ENCODE results near the gene SLC9B1.
"Not testable (repeated sequence)": the region's sequence is repeated elsewhere in the genome, so short reads cannot be mapped to it uniquely, and the experiment has no call there.

SLC9B1 gene

DNA sequence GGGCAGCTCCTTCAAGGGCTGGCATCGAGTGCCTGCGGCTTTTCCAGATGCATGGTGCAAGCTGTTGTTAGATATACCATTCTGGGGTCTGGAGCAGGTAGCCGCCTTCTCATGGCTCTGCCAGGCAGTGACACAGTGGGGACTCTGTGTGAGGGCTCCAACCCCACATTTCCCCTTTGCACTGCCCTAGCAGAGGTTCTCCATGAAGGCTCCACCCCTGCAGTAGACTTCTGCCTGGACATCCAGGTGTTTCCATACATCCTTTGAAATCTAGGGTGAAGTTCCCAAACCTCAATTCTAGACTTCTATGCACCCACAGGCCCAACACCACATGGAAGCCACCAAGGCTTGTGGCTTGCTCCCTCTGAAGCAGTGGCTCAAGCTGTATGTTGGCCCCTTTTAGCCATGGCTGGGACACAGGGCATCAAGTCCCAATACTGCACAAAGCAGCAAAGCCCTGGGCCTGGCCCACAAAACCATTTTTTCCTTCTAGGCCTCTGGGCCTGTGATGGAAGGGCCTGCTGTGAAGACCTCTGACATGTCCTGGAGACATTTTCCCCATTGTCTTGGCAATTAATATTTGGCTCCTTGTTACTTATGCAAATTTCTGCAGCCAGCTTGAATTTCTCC, 141.9 kb downstream of the SLC9B1 start:
- DNase-seq, result not testable (repeated sequence)

DNA sequence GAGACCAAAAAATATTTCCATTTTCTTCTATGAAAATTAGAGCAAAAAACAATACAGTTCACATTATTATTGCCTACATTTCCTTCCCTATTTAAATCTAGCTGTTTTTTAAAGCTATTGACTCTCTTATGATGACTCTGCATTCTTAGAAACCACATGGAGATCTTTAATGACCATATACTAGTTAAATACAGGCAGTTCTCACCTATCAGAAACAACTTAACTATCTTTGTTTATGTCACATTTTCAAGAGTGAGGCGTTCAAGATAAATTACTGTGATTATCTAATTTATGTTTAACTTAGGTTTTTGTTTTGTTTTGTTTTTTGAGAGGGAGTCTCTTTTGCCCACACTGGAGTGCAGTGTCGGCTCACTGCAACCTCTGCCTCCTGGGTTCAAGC, 147.7 kb downstream of the SLC9B1 start:
- DNase-seq, result no peak

DNA sequence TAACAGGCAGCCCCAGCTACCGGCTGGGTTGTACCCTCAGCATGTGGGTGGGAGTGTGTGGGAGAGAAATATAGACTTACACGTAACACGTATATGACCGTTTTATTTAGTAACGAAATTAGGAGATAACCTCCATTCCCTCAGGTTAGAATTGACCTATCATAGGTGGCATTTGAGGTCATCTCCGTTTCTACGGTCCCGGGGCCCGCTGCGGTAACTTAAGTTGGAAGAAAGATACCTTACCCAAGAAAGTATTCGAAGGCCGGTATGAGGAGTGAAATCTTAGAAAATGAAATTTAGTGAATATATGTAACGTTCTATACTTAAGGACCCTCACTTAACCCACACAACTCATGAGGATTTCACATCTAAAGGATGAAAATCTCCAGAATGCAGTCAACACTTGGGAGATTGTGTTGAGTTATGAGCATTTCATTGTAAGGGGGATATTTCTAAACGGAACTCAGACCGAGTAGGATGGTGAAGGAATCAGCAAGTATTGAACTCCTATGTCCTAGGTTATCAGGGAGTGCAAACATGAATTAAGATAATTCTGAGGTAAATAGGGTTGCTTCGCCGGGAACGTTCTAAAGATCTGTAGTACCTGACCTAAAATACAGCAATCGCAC, 149.8 kb downstream of the SLC9B1 start:
- no peak for DNase-seq

DNA sequence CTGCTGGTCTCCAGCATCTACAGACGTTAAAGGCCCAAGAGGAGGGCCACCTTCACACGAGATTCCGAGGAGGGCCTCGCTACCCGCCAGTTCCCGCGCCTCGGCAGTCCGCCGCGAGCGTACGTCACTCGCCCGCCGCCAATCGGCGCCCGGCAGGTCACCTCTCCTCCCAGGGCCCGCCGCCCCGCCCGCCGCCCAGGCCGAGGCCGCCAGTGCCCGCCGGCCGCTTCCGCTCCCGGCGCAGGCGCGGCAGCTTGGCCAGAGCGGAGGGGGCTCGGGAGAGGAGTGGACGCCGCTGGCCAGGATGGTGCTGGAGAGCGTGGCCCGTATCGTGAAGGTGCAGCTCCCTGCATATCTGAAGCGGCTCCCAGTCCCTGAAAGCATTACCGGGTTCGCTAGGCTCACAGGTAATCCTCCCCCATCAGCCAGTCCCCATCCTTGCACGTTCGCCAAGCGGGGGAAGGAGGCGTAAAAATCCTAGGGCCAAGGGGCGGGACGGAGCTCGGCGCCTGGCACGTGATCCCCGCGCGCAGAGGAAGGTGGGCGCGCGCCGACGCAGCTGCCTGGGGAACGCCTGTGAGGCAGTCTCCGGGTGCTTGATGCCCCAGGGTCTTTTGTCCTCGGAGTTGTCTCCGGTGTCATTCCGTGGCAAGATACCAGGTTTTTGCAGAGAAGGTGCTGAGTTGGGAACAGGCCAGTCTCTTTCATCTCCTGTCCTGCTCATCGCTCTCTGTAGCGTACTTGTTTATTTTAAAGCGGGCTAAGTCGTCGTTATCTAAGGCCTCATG, 150.5 kb downstream of the SLC9B1 start, which contains the start of gene CISD2:
TSS of gene CISD2 (plus strand) at position 212 of the 788 bp plus-strand sequence. CDS start at position 305, 93 bp downstream.
- peak; percentile 85 for DNase-seq

DNA sequence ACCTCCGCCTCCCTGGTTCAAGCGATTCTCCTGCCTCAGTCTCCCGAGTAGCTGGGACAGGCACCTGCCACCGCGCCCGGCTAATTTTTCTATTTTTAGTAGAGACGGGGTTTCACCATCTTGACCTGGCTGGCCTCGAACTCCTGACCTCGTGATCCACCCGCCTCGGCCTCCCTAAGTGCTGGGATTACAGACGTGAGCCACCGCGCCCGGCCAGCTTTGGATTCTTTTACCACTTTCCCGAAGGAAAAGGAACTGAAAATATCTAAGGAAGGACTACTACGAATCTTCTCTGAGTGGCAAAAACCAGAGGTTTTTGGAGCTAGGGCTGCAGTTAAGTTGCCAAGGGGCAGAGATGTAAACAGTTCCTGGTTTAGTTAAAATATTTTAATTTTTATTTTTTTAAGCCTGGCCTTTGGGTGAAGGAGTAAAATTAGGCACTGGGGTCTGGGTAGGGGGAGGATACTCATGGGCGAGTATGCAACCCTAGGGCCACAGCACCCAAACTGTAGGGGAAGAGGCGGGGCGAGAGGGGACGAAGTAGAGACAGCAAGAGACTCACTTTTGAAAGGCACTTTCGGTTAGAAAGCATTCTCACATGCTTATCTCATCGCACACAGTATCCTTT, 151.2 kb downstream of the SLC9B1 start:
- DNase-seq, result no peak

DNA sequence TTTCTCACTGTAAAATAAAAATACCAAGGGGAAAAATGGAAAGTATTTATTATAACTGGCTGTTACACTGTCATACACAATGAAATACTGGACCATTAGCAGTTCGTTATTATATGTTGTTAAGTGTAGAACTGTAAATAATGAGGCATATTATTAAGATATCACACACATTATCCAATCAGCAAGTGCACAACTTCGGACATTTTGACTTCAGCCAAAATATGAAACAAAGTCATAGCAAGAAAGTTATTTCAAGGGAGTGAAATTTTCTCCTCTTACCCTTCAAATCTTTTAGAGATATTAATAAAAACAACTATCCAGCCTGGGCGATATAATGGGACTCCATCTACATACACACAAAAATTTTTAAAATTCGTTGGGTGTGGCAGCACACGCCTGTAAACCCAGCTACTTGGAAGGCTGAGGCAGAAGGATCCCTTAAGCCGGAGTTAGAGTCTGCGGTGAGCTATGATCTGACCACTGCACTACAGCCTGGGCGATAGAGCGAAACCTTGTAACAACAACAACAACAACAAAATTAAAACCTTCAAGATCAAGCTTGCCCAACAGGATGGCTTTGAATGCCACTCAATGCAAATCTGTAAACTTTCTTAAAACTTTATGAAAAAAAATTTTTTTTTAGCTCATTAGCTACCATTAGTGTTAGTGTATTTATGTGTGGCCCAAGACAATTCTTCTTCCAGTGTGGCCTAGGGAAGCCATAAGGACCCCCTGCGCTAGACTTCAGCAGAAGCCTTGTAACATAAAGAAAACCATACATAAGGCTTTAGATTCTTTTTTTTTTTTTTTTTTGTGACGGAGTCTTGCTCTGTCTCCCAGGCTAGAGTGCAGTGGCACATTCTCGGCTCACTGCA, 152.0 kb downstream of the SLC9B1 start:
- DNase-seq, result no peak

DNA sequence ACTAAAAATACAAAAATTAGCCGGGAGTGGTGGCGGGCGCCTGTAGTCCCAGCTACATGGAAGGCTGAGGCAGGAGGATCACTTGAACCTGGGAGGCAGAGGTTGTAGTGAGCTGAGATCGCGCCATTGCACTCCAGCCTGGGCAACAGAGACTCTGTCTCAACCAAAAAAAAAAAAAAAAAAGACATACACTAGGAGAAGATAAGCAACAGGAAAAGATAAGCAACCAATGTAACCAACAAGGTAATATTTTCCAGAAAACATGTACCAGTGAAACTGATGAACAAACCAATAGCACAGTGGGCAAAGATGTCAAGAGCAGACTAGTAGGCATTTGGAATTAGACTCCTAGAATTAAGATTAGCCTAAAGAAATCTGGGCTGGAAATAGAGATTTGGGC, 154.2 kb downstream of the SLC9B1 start:
- DNase-seq, result not testable (repeated sequence)

DNA sequence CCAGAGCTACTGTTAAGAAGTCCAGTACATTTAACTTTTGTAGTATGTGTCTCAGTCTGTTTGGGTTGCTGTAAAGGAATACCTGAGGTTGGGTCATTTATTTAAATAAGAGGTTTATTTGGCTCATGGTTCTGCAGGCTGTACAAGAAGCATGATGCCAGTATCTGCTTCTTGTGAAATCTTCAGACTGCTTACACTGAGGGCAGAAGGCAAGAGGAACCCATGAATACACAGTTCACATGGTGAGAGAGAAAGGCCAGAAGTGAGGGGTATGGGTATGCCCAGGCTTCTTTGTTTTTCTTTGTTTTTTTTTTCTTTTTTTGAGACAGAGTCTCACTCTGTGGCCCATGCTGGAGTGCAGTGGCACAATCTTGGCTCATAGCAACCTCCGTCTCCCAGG, 156.8 kb downstream of the SLC9B1 start:
- no peak for DNase-seq

DNA sequence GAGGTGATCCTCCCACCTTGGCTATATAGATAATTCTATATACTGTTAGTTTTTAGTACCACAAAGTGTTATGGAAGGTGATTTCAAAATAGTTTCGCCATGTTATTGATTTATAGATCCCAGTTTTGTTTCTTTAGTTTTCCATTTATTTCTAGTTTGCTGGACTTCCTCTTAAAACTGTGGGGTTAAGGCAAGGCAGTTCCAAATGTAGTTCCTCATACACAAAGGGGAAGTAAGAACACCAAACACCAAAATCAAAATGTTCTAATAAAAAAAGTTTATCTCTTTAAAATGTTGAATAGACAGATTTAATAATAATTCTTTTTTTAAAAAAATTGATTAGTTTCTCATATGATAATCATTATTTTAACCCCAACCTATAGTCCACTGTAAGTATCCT, 157.5 kb downstream of the SLC9B1 start:
- DNase-seq, result no peak

DNA sequence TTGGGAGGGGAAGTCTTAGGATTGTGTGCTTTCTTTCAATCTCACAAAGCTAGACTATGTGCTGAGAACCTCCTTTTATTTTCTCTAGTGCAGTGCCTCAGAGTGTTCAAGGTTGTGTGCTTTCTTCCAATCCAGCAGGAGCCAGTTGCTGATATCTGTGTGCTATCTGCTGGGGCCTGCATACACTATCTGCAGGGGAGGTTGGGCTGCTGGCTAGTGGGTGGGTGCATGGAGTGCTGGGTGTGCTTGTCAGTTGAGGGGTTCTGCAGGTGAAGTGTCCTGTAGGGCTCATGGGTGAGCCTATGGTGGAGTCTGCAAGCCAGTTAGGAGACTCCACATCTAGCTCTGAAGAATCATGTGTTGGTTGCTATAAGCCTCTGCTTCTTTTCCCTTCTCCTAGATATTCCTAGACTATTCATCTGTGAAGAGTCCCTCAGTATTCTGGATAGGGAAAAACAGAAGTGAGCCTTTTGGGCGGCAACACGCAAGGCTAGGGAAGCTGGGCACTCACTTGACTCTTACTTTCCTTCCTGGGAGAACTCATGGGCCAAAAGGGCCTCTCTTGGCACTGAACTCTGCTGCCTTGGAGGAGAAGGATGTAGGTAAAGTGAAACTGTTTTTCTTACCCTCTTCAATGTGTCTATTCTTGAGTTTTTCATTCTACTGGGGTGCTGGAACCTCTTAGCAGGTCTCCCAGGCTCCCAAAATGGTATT, 158.7 kb downstream of the SLC9B1 start:
- DNase-seq, result no peak

DNA sequence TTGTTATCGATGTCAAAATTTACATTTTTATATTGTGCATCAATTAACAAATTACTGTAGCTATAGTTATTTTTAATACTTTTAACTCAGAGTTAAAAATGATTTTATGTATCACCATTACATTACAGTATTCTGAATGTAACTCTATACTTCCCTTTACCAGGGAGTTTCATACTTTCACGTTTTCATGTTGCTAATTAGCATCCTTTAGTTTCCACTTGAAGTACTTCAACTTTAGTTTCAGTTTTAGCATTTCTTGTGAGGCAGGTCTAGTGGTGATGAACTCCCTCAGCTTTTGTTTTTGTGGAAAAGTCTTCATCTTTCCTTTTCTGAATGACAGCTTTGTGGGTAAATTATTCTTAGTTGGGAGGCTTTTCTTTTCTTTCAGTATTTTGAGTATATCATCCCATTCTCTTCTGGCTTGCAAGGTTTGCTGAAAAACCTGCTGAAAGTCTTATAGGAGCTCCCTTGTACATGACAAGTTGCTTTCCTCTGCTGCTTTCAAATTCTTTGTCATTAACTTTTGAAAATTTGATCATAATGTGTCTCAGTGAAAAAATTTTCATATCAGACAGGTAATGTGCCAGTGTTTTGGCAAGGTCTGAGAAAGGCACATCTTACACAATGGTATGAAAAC, 160.6 kb downstream of the SLC9B1 start:
- no peak for DNase-seq
